Measurements from ENCODE around the gene CYYR1. TPM values are rescaled to one million over a fixed set of nuclear protein-coding genes. Genes with fewer than 3 reads are reported as not detected.
A peak's percentile ranks its signal among the peaks of the same experiment; 100 is the strongest.

The CYYR1 gene
- total RNA-seq, 6 donors from 2014 or later, result 5.2 to 44.6 (median 11.9) TPM

DNA sequence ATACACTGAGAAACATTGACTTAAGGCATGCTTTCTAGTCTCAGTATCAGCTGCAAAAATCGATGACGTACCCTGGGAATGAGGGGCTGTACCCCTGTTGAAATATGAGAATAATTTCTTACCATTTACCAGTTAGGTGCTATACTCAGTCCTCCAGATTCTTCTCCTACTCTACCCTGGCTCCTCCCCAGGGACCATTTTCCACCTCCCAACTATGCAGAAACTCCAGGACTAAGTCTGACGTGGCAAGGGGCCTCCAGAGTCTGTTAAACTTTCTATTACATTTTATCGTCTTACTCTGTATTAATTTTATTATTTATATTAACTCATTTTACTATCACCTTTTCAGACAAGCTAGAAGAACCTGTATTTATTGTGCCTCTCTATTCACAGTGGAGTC is 124.3 kb downstream of the CYYR1 start:
- Histone ChIP-seq H3K4me1 (no peaks in the 10 kb centered on the region), H3K9me3 (no peaks in the 10 kb centered on the region), H3K27me3 (no peaks in the 10 kb centered on the region), H3K27ac (no peak overlapping the region), H3K36me3 (no peaks in the 10 kb centered on the region), H3K4me3 (no peak overlapping the region)
- 85 to 86% methylated on average over 4 of the region's 4 CpGs for WGBS, 2 donors
- ATAC-seq (ENCODE audit: low FRiP score in 2 of 2) (no peak), DNase-seq (no peak)
- TF ChIP-seq, protein P1, sequence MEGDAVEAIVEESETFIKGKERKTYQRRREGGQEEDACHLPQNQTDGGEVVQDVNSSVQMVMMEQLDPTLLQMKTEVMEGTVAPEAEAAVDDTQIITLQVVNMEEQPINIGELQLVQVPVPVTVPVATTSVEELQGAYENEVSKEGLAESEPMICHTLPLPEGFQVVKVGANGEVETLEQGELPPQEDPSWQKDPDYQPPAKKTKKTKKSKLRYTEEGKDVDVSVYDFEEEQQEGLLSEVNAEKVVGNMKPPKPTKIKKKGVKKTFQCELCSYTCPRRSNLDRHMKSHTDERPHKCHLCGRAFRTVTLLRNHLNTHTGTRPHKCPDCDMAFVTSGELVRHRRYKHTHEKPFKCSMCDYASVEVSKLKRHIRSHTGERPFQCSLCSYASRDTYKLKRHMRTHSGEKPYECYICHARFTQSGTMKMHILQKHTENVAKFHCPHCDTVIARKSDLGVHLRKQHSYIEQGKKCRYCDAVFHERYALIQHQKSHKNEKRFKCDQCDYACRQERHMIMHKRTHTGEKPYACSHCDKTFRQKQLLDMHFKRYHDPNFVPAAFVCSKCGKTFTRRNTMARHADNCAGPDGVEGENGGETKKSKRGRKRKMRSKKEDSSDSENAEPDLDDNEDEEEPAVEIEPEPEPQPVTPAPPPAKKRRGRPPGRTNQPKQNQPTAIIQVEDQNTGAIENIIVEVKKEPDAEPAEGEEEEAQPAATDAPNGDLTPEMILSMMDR (IDR thresholded peaks at IDR 0.05), result no peak
- no peak for TF ChIP-seq POLR2AphosphoS5 (IDR thresholded peaks at IDR 0.05)
- TF ChIP-seq EP300 (IDR thresholded peaks at IDR 0.05), result no peak
- no peak for TF ChIP-seq POLR2A (IDR thresholded peaks at IDR 0.05)

DNA sequence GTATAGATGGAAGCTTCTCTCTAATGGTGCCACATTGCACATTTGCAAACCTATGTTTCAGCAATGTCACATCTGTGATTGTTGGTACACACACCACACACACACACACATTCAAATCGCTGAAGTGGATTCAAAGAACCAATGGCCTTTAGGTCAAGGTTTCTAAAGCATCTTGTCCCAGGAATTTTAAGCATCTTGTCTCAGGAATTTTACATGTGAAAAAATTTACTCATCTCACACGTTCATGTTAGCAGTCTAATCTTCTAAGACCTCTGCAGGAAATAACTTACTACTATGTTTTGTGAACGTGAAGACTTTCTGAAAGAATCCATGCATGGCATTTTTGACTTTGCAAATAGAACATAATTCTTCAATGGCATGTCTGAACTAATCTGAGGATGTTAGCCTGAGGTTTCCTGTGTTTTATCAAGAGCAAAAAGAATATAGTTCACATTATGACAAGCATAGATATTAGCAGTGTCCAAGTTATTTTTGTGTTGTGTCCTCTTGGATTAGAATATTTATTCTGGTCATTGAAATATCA is 125.1 kb downstream of the CYYR1 start:
- no peaks in the 10 kb centered on the region for H3K27me3 ChIP-seq
- TF ChIP-seq POLR2A (IDR thresholded peaks at IDR 0.05) (no peak), EP300 (IDR thresholded peaks at IDR 0.05) (no peak), POLR2AphosphoS5 (IDR thresholded peaks at IDR 0.05) (no peak)
- TF ChIP-seq, protein P1 (IDR thresholded peaks at IDR 0.05), result no peak
- WGBS, 2 donors, result 44 to 49% methylated on average over 3 of the region's 3 CpGs
- no peak overlapping the region for H3K4me3 ChIP-seq
- no peaks in the 10 kb centered on the region for H3K4me1 ChIP-seq
- no peaks in the 10 kb centered on the region for H3K36me3 ChIP-seq
- H3K9me3 ChIP-seq, result no peaks in the 10 kb centered on the region
- no peak for DNase-seq
- no peak overlapping the region for H3K27ac ChIP-seq
- ATAC-seq (ENCODE audit: low FRiP score in 2 of 2), result no peak

DNA sequence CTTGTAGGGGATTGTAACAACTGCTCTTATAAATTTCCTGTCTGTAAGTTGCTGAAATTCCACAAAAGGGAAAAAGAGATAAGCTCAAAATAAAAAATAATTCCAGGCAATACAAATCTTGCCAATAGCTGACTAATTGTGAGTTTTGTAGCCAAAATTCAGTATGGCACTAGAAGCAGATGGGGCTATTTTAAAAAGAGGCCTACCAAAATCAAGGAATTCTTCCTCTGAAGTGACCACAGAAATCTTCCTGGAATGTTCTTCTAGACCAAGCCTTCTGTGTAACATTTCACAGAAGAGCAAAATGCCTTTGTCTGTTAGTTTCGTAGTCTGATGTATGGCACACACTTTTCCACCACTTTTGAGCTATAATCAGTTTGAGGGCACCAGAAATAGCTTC is 127.6 kb downstream of the CYYR1 start:
- no peaks in the 10 kb centered on the region for H3K9me3 ChIP-seq
- no peaks in the 10 kb centered on the region for H3K4me1 ChIP-seq
- no peak for TF ChIP-seq POLR2A (IDR thresholded peaks at IDR 0.05)
- TF ChIP-seq, protein P1 (IDR thresholded peaks at IDR 0.05), result no peak
- no peak for TF ChIP-seq POLR2AphosphoS5 (IDR thresholded peaks at IDR 0.05)
- no peak for TF ChIP-seq EP300 (IDR thresholded peaks at IDR 0.05)
- ATAC-seq (ENCODE audit: low FRiP score in 2 of 2) (peak in 1 of 2 donors; percentile 23), DNase-seq (no peak)
- H3K27ac ChIP-seq, result no peak overlapping the region
- no peaks in the 10 kb centered on the region for H3K27me3 ChIP-seq
- no peaks in the 10 kb centered on the region for H3K36me3 ChIP-seq
- WGBS, 2 donors, result 84 to 86% methylated on average over 1 of the region's 1 CpG
- H3K4me3 ChIP-seq, result no peak overlapping the region

DNA sequence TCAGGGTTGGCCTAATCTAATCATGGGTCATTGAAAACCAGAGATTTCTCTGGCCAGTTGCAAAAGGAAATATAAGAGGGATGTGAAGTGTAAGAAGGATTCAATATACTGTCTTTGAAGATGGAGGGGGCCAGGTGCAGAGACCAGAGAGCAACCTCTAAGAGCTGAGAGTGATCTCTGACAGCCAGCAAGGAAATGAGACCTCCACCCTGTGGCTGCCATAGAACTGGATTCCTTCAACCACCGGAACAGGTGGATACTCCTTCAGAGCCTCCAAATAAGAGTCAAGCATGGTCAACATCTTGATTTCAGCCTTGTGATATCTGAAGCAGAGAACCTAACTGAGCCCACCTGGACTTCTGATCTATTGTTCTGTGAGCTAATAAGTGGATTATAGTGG is 128.4 kb downstream of the CYYR1 start:
- TF ChIP-seq EP300 (IDR thresholded peaks at IDR 0.05) (no peak), POLR2A (IDR thresholded peaks at IDR 0.05) (no peak), POLR2AphosphoS5 (IDR thresholded peaks at IDR 0.05) (no peak)
- TF ChIP-seq, protein P1 (IDR thresholded peaks at IDR 0.05), result no peak
- Histone ChIP-seq H3K4me3 (no peak overlapping the region), H3K27me3 (no peaks in the 10 kb centered on the region), H3K9me3 (no peaks in the 10 kb centered on the region), H3K27ac (no peak overlapping the region), H3K36me3 (no peaks in the 10 kb centered on the region), H3K4me1 (no peaks in the 10 kb centered on the region)
- no peak for DNase-seq
- ATAC-seq (ENCODE audit: low FRiP score in 2 of 2), result no peak
- 88 to 100% methylated on average over 1 of the region's 1 CpG for WGBS, 2 donors

DNA sequence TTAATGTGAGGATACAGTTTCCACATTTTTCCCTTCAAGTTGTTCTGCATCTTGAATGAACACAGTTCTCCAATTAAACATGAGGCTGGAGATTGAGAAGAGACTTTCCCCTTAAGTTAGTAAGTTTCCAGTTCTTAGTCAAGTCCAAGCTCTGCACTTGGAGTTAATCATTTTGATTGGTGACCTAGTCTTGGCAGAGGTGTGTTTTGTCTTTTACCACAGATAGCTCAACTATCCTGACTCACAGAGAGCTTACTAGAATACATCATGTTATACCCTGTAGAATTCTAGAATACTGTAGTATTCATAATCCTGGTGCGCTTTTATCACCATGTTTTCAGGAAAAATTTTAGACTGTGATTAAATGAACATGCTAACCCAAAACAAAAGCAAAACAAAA is 129.2 kb downstream of the CYYR1 start:
- no peaks in the 10 kb centered on the region for H3K36me3 ChIP-seq
- 91 to 92% methylated on average over 1 of the region's 1 CpG for WGBS, 2 donors
- no peak for DNase-seq
- no peaks in the 10 kb centered on the region for H3K4me1 ChIP-seq
- no peak overlapping the region for H3K4me3 ChIP-seq
- H3K27ac ChIP-seq, result no peak overlapping the region
- H3K9me3 ChIP-seq, result no peaks in the 10 kb centered on the region
- ATAC-seq (ENCODE audit: low FRiP score in 2 of 2), result no peak
- no peak for TF ChIP-seq POLR2A (IDR thresholded peaks at IDR 0.05)
- no peak for TF ChIP-seq POLR2AphosphoS5 (IDR thresholded peaks at IDR 0.05)
- TF ChIP-seq, protein P1 (IDR thresholded peaks at IDR 0.05), result no peak
- no peak for TF ChIP-seq EP300 (IDR thresholded peaks at IDR 0.05)
- H3K27me3 ChIP-seq, result no peaks in the 10 kb centered on the region

Data from upper lobe of left lung (tissue), 6 donors.